Measurements from ENCODE around the gene ZNF48.

DNA sequence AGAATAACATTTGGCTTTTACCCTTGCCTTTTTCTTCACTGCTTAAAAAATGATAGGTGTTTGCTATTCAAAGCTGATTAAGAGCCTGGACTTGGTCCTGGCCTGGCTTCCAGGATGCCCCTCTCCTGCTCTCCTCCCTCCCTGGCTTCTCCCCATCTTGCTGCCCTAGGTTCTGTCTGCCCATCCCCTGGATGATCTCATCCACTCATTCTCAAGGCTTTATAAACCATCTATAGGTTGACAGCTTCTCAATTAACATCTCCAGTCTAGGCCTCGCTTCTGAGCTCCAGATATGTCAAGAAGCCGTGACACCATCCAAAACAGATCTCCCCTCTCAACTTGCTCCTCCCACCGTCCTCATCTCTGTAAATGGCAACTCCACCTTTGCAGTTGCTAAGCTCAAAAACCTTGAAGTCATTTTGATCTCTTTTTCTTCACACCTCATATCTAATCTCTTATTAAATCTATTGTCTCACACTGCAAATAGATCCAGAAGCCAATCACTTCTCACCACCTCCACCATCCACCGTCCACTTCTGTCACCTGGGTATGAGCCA, 20.9 kb downstream of the ZNF48 start:
- TF ChIP-seq, protein P1, sequence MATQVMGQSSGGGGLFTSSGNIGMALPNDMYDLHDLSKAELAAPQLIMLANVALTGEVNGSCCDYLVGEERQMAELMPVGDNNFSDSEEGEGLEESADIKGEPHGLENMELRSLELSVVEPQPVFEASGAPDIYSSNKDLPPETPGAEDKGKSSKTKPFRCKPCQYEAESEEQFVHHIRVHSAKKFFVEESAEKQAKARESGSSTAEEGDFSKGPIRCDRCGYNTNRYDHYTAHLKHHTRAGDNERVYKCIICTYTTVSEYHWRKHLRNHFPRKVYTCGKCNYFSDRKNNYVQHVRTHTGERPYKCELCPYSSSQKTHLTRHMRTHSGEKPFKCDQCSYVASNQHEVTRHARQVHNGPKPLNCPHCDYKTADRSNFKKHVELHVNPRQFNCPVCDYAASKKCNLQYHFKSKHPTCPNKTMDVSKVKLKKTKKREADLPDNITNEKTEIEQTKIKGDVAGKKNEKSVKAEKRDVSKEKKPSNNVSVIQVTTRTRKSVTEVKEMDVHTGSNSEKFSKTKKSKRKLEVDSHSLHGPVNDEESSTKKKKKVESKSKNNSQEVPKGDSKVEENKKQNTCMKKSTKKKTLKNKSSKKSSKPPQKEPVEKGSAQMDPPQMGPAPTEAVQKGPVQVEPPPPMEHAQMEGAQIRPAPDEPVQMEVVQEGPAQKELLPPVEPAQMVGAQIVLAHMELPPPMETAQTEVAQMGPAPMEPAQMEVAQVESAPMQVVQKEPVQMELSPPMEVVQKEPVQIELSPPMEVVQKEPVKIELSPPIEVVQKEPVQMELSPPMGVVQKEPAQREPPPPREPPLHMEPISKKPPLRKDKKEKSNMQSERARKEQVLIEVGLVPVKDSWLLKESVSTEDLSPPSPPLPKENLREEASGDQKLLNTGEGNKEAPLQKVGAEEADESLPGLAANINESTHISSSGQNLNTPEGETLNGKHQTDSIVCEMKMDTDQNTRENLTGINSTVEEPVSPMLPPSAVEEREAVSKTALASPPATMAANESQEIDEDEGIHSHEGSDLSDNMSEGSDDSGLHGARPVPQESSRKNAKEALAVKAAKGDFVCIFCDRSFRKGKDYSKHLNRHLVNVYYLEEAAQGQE (IDR thresholded peaks at IDR 0.05; ENCODE audit: low read depth, low read length) = no peak
- TF ChIP-seq EP300 (IDR thresholded peaks at IDR 0.05; ENCODE audit: borderline replicate concordance in 1 of 2, low read depth in 1 of 2, low read length in 1 of 2) = no peak
- TF ChIP-seq FOXJ3 (CRISPR knock-in tag; IDR thresholded peaks at IDR 0.05) = no peak
- no peak for TF ChIP-seq POLR2AphosphoS5 (IDR thresholded peaks at IDR 0.05; ENCODE audit: low read depth, low read length)
- TF ChIP-seq, protein P2, sequence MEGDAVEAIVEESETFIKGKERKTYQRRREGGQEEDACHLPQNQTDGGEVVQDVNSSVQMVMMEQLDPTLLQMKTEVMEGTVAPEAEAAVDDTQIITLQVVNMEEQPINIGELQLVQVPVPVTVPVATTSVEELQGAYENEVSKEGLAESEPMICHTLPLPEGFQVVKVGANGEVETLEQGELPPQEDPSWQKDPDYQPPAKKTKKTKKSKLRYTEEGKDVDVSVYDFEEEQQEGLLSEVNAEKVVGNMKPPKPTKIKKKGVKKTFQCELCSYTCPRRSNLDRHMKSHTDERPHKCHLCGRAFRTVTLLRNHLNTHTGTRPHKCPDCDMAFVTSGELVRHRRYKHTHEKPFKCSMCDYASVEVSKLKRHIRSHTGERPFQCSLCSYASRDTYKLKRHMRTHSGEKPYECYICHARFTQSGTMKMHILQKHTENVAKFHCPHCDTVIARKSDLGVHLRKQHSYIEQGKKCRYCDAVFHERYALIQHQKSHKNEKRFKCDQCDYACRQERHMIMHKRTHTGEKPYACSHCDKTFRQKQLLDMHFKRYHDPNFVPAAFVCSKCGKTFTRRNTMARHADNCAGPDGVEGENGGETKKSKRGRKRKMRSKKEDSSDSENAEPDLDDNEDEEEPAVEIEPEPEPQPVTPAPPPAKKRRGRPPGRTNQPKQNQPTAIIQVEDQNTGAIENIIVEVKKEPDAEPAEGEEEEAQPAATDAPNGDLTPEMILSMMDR (IDR thresholded peaks at IDR 0.05) = no peak
- TF ChIP-seq TEAD4 (IDR thresholded peaks at IDR 0.05; ENCODE audit: borderline replicate concordance, insufficient read depth) = no peak
- TF ChIP-seq RCOR1 (IDR thresholded peaks at IDR 0.05; ENCODE audit: low read length) = no peak
- no peak for TF ChIP-seq NFIC (IDR thresholded peaks at IDR 0.05; ENCODE audit: borderline replicate concordance)
- TF ChIP-seq SMC3 (IDR thresholded peaks at IDR 0.05; ENCODE audit: low read depth, low read length) = no peak
- TF ChIP-seq, protein P3, sequence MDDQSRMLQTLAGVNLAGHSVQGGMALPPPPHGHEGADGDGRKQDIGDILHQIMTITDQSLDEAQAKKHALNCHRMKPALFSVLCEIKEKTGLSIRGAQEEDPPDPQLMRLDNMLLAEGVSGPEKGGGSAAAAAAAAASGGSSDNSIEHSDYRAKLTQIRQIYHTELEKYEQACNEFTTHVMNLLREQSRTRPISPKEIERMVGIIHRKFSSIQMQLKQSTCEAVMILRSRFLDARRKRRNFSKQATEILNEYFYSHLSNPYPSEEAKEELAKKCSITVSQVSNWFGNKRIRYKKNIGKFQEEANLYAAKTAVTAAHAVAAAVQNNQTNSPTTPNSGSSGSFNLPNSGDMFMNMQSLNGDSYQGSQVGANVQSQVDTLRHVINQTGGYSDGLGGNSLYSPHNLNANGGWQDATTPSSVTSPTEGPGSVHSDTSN (IDR thresholded peaks at IDR 0.05) = no peak
- TF ChIP-seq GATA2 (CRISPR knock-in tag; IDR thresholded peaks at IDR 0.05) = no peak
- no peak for TF ChIP-seq TAF1 (IDR thresholded peaks at IDR 0.05; ENCODE audit: borderline replicate concordance, low read depth, low read length)

Data from SK-N-SH (cell line).